ENCODE results near the gene P4HA2.

P4HA2 gene

GRCh38 chr5:132259069-132259851, 31.6 kb upstream of the P4HA2 start:
- TF ChIP-seq CTCF (IDR thresholded peaks at IDR 0.05; ENCODE audit: low read depth, low read length, missing control alignments), result no peak
- H3K4me3 ChIP-seq (replicated peaks; ENCODE audit: low read depth, low read length), result peak overlapping the region; percentile 67
- DNase-seq (ENCODE audit: extremely low read depth, low read depth), result peak; percentile 75

GRCh38 chr5:132258102-132259068, 30.7 kb upstream of the P4HA2 start:
- peak overlapping the region; percentile 67 for H3K4me3 ChIP-seq (replicated peaks; ENCODE audit: low read depth, low read length)
- no peak for DNase-seq (ENCODE audit: extremely low read depth, low read depth)

GRCh38 chr5:132257131-132258101, 29.8 kb upstream of the P4HA2 start, which contains the start of gene PDLIM4:
PDLIM4 (plus strand) TSS chr5:132257696; CDS start chr5:132257735, 39 bp downstream.
- H3K4me3 ChIP-seq (replicated peaks; ENCODE audit: low read depth, low read length), result peak within 1 kb of the TSS; percentile 67
- TF ChIP-seq CTCF (IDR thresholded peaks at IDR 0.05; ENCODE audit: low read depth, low read length, missing control alignments), result no peak
- no peak for DNase-seq (ENCODE audit: extremely low read depth, low read depth)

More at GRCh38 chr5:132258102-132259068, 30.7 kb upstream of the P4HA2 start:
- no peak for TF ChIP-seq CTCF (IDR thresholded peaks at IDR 0.05; ENCODE audit: low read depth, low read length, missing control alignments)

- TF ChIP-seq CTCF (IDR thresholded peaks at IDR 0.05; ENCODE audit: low read depth, low read length, missing control alignments), result no peak
- DNase-seq (ENCODE audit: extremely low read depth, low read depth), result no peak
- H3K4me3 ChIP-seq (replicated peaks; ENCODE audit: low read depth, low read length), result peak overlapping the region; percentile 67
These were observed 29.1 kb upstream of the P4HA2 start for GRCh38 chr5:132256783-132257130.

- no peak for TF ChIP-seq CTCF (IDR thresholded peaks at IDR 0.05; ENCODE audit: low read depth, low read length, missing control alignments)
- H3K4me3 ChIP-seq (replicated peaks; ENCODE audit: low read depth, low read length), result no peak overlapping the region
- DNase-seq (ENCODE audit: extremely low read depth, low read depth), result no peak
These were observed 28.6 kb upstream of the P4HA2 start for GRCh38 chr5:132256086-132256782.

Data from HFF-Myc (cell line).